Measurements from ENCODE around the gene SPSB2.
A peak's percentile ranks its signal among the peaks of the same experiment; 100 is the strongest.
"Not testable (repeated sequence)": the region's sequence is repeated elsewhere in the genome, so short reads cannot be mapped to it uniquely, and the experiment has no call there.

The SPSB2 gene, protein sequence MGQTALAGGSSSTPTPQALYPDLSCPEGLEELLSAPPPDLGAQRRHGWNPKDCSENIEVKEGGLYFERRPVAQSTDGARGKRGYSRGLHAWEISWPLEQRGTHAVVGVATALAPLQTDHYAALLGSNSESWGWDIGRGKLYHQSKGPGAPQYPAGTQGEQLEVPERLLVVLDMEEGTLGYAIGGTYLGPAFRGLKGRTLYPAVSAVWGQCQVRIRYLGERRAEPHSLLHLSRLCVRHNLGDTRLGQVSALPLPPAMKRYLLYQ

DNA sequence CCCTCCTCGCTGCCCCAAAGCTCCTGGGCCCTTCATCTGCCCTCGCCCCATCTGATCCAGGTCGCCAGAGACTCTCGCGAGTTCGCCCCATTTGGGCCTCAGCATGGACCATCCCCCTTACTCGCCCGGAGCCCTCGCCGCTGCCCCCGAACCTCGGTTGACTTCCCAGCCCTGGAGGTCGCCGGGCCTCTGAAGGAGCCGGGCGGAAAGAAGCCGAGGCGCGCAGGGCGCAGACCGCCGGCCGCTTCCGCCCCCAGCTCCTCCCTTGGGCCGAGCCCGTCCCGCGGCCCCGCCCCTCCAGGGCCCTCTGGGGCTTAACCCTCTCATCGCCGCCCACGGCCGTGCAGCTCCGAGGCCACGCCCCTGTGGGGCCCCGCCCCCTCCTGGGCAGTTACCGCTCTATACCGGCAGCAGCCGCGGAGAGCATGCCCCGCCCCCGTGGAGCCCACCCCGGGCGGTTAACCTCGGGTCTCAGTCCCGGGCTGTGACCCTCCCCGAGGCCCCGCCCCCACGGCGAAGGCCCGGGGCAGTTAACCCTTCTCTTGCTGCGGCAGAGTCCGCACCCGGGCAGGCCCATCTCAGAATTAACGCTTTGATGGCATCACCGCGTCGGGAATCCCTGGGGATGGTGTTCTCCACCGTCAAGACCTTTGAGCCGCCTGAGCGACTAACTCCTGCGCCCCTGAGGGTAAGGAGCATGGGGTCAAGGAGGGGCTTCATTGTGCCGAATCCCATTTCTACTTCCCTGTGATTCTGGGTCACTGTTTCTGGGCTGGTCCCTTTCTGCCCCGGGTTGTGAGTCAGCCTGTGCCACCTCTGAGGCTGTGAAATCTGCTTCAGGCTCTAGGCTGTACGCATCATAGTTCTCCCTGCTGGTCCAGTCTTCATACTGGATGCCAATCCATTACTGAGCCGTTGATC, at the start of gene SPSB2:
SPSB2 (minus strand) TSS at position 210 of the 921 bp plus-strand sequence. CDS start 402 bp downstream, outside the sequence.
- DNase-seq (ENCODE audit: low read depth) = peak; percentile 99

DNA sequence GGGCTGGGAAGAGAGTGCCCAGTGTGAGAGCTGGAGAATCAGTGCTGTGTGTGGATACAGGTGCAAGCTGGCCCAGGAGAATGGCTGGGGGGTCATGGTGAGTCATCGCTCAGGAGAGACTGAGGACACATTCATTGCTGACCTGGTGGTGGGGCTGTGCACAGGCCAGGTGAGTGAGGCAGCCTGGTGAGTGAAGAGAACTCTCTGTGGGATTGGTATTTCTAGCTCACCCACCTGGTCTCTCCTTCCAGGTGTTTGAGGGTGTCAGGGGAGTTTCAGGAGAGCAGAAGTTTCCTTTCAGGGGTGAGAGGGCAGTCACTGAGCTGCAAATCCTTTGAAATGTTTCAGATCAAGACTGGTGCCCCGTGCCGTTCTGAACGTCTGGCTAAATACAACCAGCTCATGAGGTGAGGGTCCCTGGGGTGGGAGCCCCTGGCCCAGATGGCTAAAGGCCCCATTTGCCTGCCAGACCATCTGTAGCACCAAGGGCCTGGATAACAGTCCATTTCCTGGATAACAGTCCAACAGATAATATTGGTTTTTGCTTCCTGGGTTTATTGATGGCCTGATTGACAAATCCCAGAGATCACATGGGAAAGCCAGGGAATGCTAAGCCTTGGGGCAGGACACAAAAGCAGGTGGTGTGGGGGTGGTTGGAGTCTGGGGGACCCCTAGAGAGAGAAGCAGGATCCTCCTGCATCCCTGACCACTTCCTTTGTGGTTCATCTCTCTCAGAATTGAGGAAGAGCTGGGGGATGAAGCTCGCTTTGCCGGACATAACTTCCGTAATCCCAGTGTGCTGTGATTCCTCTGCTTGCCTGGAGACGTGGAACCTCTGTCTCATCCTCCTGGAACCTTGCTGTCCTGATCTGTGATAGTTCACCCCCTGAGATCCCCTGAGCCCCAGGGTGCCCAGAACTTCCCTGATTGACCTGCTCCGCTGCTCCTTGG, 49.2 kb upstream of the SPSB2 start:
- DNase-seq (ENCODE audit: low read depth) = no peak

DNA sequence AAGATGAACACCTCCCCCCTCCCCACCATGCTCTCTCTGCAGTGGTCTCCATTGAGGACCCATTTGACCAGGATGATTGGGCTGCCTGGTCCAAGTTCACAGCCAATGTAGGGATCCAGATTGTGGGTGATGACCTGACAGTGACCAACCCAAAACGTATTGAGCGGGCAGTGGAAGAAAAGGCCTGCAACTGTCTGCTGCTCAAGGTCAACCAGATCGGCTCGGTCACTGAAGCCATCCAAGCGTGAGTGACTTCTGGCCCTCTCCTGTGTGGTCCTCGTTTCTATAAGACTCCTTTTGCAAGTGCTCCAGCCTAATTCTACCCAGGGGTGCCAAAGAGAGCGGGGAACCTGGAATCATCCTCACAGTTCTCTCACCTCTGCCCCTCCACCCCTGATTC, 48.4 kb upstream of the SPSB2 start:
- no peak for DNase-seq (ENCODE audit: low read depth)

DNA sequence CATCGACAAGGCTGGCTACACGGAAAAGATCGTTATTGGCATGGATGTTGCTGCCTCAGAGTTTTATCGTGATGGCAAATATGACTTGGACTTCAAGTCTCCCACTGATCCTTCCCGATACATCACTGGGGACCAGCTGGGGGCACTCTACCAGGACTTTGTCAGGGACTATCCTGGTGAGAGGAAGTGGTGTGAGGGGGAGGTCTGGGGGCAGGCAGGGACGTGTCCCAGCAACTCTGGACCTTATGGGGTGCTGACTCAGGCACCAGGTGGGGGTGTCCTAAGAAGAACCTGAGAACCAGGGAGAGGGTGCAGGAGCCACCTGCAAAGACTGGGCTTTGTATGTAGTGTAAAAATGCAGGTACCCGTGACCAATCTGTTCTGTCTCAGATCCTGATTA, 46.5 kb upstream of the SPSB2 start:
- no peak for DNase-seq (ENCODE audit: low read depth)

DNA sequence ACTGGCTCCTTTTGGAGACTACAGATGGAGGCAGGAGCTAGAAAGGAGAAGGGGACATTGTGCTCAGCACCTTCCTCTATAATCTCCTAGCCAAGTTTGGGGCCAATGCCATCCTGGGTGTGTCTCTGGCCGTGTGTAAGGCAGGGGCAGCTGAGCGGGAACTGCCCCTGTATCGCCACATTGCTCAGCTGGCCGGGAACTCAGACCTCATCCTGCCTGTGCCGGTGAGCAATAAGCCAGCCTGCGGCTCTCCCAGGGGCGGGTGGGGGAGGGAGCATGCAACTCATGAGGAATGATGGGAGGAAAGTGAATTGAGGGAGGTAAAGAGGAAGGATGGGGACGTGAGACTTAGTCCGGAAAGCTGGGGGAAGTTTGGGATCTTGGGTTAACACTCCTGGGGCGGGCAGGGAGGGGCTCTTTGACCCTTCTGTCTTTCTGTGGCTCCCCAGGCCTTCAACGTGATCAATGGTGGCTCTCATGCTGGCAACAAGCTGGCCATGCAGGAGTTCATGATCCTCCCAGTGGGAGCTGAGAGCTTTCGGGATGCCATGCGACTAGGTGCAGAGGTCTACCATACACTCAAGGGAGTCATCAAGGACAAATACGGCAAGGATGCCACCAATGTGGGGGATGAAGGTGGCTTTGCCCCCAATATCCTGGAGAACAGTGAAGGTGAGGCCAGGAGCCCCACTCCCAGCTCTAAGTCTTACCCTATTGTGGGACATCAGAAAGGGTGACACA, 44.6 kb upstream of the SPSB2 start:
- no peak for DNase-seq (ENCODE audit: low read depth)

DNA sequence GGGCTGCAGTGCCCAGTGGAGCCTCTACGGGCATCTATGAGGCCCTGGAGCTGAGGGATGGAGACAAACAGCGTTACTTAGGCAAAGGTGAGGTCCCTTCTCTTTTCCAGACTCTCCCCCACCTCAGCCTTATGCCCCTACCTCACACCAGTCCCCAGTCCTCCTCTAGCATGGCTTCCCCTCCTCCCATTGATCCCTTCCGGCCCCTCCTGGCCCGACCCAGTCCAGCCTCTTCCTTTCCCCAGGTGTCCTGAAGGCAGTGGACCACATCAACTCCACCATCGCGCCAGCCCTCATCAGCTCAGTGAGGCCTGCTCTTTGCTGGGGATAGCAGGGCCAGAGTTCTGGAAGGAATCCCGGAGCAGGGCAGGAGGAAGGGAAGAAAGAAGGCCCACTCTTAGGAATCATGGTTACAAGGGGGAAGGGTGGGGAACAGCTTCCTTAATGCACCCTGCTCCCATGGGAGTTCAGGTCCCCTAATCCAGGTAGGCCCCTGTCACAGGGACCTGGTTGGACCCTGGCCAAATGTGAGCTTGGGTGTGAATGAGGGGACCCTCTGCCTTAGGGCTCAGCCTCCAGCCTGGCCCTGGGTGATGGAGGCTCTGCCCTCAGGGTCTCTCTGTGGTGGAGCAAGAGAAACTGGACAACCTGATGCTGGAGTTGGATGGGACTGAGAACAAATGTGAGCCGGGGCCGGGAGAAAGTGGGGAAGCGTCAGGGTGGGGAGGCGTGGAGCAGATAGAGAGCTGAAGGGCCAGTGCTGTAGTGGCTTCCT, 43.5 kb upstream of the SPSB2 start:
- no peak for DNase-seq (ENCODE audit: low read depth)

DNA sequence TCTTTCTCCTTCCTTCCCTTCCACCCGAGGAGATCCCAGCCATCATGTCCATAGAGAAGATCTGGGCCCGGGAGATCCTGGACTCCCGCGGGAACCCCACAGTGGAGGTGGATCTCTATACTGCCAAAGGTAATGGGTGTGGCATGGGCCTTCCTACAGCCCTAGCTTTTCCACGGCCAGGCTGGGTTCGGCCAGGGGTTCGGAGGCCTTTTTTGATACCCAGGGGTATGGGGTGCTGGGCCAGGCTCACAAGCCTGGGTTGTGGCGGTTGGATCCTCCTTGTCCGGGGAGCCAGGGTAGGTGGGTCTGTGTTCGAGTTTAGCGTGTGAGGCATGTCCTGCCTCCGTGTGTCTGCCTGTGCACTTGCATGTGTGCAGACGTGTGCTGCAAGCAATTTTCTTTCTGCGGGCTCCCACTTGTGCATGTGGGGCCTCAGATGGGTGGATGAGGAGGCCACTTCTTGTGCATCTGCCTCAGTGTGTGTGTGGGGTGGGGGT, 42.7 kb upstream of the SPSB2 start:
- DNase-seq (ENCODE audit: low read depth) = no peak

DNA sequence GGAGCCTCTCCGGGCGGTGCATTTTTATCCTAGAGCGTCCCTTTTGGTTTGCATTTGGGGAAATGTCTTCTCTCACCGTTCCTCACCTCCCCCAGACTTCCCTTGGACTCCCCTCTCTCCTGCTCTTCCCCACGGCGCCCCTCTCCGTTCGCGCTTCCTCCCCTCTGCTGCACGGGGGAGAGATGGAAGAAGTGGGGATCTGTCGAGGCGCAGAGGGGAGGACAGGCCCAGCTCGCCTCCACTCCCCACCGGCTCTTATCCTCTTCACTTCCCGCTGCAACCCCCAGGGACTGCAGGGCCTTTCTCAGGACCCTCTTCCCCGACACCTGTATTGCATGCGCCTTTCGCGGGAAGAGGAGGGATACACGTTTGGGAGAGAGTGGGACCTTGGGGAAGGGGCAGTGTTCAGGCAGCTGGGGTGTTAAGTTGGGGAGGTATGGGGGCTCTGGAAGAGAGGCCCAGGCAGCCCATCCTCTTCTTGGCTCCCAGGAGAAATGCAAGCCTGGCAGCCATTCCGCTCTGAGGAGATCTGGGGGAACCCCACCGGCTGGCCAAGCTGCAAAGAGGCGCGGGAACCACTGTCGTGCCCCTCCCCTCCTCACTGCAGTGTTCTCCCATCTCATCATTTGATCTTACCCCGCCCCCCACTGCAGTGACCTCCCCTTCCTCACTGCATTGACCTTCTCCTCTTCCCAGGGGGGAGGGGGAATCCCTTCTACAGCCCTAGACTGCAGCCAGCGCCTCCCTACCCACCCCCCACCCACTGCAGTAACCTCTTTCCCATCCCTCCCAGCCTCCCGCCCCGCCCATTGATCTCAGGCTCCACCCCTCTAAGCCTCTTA, 42.1 kb upstream of the SPSB2 start:
- no peak for DNase-seq (ENCODE audit: low read depth)

DNA sequence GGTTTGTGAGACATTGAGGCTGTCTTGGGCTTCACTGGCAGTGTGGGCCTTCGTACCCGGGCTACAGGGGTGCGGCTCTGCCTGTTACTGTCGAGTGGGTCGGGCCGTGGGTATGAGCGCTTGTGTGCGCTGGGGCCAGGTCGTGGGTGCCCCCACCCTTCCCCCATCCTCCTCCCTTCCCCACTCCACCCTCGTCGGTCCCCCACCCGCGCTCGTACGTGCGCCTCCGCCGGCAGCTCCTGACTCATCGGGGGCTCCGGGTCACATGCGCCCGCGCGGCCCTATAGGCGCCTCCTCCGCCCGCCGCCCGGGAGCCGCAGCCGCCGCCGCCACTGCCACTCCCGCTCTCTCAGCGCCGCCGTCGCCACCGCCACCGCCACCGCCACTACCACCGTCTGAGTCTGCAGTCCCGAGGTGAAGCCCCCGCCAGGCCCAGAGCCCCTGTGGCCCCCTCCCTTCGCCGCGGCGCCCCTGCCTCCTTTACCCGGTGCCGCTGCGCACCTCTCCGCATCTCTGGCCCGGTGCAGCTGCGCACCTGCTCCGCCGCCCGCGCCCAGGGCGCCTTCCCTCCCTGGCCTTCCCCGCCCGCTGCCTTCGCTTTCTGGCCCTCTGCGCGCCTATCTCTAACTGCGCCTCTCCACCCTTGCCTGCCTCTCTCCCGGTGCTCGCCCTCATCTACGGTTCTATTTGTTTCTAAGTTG, 41.3 kb upstream of the SPSB2 start, which contains the start of gene ENO2:
ENO2 (plus strand) TSS at position 335 of the 701 bp plus-strand sequence. CDS start 1,253 bp downstream, outside the sequence.
- peak; percentile 75 for DNase-seq (ENCODE audit: low read depth)

DNA sequence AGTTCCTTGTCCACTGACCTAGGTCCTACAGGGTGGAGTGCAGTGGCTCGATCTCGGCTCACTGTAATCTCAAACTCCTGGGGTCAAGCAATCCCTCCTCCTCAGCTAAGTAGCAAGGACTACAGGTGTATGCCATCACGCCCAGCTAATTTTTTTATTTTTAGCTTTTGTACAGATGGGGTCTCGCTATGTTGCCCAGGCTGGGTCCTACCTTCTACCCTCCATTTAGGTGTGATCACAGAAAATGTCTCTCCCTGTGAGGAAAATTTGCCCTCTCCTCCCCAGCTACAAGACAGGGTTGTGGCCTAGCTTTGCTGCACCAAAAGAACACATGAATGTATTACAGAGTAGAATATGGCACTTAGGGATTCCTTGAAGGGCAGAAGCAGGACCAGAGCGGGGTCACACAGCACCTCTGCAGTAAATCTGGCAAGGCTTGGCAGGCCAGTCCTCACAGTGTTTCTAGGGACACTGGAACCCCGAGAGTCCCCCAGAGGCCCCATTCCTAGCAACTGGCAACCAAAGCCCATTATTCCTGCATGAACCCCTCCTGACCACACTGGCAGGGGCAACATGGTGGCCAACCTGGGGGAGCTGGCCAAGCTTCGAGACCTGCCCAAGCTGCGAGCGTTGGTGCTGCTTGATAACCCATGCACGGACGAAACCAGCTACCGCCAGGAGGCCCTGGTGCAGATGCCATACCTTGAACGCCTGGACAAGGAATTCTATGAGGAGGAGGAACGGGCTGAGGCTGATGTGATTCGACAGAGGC, 39.2 kb upstream of the SPSB2 start:
- DNase-seq (ENCODE audit: low read depth) = no peak

DNA sequence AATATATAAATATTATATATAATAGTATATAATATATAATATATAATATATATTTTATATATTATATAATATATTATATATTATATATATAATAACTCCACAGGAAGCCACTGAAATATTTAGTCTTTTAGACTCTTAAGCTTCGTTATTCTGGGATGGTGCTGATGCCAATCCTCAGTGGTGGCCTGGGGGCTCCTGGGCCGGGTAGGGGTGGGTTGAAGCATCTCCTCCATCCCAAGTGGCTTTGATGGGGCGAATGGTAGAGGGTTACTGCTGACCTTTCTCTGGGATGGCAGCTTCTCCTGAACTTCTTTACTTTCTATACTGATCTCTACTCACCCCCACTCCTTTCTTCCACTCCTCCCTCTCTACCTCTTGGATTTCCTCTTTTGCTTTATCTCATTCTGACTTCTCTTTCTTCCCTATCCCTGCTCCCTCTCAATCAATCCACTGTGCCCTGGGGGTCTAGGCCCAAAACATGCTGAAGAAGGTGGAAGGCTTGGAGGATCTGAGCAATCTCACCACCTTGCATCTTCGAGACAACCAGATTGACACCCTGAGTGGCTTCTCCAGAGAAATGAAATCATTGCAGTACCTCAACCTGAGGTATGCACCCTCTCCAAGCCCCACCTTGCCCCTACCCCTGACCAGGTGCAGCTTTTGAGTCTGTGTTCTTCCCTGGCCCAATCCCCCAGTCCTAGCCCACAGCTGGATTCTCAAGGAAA, 36.5 kb upstream of the SPSB2 start:
- DNase-seq (ENCODE audit: low read depth) = no peak

DNA sequence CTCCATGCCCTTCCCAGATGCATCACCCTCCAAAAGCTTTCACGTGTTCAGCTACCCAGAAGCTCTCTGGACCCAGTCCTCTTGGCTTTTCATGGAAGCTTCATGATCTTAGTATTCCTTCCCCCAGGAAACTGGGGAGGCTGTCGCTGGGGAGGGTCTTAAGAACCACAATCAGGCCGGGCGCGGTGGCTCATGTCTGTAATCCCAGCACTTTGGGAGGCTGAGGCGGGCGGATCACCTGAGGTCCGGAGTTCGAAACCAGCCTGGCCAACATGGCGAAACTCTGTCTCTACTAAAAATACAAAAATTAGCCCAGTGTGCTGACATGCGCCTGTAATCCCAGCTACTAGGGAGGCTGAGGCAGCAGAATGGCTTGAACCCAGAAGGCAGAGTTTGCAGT, 35.0 kb upstream of the SPSB2 start:
- not testable (repeated sequence) for DNase-seq (ENCODE audit: low read depth)

DNA sequence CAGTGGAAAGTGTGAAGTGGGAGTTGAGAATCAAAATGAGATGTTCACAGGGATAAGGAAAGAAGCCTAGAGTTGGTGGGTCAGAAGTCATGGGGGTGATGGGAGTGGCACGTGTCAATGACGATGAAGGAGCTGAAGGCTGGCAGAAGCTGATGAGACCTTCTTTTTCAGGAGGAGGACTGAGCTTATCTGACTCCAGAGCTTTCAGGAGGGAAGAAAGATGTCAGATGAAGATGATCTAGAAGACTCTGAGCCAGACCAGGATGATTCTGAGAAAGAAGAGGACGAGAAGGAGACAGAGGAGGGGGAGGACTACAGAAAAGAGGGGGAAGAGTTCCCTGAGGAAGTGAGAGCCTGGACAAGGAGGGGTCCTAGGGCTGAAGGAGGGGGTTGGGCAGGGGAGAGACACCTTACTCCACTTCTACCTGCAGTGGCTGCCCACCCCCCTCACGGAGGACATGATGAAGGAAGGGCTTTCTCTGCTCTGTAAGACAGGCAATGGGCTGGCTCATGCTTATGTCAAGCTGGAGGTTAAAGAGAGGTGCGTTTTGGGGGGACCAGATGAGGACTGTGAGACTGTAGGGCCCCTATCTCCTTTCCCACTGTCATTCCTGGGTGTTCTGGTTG, 32.4 kb upstream of the SPSB2 start:
- DNase-seq (ENCODE audit: low read depth) = no peak

DNA sequence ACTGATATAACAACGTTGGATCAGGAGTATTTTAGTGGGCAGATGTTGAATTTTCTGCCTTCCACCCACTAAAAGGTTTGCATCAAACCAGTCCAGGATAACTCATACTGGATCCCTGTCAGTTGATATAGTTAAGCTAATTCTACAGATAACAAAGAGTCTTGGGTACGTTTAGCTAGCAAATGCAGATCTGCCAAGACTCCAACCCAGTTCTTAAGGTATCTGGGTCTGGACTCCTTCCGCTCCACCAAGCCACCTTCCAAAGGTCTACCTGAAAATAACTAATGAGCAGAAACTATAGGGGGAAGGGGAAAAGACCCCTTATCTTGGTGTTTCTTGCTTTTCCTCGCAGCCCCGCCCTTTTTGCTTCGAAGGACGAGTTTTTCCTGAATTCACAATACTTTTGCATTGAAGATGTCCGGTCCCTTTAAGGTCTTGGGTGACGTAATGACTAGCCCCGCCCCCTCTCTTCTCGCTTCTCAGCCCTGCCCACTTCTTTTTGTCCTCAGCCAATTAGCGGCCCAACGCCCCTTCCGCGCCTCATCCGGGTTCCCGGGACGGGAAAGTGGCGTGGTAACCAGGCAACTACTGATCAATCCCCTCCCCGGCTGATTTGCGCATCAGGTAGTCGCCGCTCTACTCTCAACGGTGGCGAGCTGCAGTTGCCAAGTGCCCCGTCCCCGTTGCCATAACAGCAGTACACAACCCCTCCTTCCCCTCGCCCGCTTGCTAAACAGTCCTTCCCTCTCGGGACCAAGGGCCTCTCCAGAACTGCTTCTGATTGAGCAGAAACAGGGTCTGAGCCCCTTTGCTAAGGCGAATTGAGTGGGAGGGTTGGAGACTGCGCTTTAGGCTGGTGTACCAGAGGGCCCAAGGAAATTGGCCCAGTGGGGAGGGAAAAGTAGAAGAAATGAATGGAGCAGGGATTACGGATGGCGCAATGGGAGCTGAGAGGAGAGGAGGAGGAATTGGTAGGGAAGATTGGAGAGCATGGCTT, 31.5 kb upstream of the SPSB2 start, which contains the start of gene LRRC23:
LRRC23 (plus strand) TSS at position 543 of the 997 bp plus-strand sequence. CDS start 812 bp downstream, outside the sequence.
- DNase-seq (ENCODE audit: low read depth) = peak; percentile 92

DNA sequence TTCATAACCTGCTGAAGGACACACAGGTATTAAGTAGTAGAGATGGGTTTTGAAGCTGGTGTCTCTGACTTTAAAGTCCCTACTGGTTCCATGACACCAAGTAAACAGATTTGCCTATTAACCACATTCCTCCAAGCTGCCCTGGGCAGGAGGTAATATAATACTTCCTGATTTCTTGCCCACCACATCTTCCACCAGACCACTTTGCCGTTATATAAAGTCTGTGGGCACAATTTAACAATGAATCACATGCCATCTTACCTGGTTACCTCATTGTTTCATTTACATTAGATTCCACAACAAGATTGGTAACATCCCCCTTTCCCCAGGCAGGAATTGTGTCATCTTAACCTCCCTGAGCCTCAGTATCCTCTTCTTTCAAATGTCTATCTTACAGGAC, 30.6 kb upstream of the SPSB2 start:
- DNase-seq (ENCODE audit: low read depth) = no peak
